GM21367 (cell line): ENCODE results near the gene DNMBP.
"Not testable (repeated sequence)": the region's sequence is repeated elsewhere in the genome, so short reads cannot be mapped to it uniquely, and the experiment has no call there.

Source experiments
- ATAC-seq: cut with Tn5 transposase; IDR thresholded peaks from one replicate; pipeline ENCODE4 v1.9.1; 2021; ENCODE audit not compliant: unreplicated experiment

The DNMBP gene

DNA sequence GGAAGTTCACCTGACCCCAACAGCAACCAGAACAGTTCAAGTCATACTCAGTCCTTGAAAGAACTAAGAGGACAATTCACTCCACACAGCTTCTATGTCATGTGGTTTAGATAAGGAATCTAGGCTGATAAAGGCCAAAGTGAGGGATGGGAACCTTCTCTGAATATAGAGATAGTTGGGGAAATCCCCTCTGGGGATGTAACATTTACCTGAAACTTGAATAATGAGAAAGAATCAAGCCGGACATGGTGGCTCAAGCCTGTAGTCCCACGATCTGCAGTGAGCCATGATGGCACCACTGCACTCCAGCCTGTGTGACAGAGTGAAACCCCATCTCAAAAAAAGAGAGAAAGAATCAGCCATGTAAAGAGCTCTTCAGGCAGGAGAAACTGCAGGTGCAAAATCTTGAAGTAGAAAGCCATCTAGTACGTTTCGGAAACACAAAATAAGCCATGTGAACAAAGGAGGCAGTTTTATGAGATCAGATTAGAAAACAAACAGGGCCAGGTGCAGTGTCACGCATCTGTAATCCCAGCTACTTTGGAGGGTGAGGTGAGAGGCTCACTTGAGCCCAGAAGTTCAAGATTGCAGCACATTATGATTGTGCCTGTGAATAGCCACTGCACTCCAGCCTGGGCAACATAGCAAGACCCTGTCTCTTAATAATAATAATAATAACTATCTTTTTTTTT lies 4.5 kb upstream of the DNMBP start:
- peak; percentile 62 for ATAC-seq

DNA sequence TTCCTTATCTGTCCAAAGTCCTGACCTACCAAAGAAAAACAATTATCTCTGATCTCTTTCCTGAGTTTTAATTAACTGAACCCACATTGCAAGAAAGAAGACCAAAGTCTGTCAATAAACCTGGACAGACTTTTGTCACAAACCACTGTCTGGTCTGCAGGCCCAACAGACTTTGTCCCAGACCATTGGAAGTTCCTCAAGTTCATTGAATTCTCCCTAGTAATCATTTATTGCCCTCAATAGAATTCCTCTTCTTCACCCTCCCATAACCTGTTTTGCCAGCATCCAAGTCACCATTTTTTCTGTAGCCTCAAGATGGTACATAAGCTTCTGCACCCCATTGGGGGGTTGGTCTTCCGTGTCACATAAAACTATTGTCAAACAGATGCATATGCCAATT lies 3.9 kb upstream of the DNMBP start:
- no peak for ATAC-seq

DNA sequence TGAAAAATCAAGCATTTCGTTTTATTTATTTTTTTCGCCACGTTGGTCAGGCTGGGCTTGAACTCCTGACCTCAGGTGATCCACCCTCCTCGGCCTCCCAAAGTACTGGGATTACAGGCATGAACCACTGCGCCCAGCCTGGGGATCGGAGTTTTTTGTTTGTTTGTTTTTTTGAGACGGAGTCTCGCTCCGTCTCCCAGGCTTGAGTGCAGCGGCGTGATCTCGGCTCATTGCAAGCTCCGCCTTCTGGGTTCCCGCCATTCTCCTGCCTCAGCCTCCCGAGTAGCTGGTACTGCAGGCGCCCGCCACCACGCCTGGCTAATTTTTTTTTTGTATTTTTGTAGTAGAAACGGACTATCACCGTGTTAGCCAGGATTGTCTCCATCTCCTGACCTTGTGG lies 2.2 kb upstream of the DNMBP start:
- not testable (repeated sequence) for ATAC-seq

DNA sequence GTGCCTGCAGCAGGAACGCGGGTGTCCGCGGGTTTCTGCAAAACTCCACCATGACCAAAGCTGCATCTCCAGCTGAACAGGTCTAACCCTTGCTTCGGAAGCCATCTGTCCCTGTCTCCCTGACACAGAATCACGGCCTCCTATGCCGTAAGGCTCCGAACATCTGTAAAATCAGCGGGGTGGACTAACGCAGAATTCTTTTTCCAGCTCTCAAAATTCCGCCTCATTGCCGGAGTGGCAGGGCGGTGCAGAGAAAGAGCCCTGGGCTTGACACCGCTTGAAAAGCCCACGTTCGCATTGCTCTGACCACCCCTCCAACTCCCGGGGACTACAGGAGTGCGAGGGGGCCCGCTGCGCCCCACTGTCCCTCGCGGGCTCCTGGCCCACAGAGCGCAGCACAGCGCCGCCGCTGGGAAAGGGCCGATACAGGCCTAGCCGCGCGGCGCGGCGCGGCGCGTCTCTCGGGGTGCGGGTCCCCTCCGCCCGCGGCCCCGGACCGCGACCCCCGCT lies 409 bp downstream of the DNMBP start:
- ATAC-seq: peak; percentile 45

DNA sequence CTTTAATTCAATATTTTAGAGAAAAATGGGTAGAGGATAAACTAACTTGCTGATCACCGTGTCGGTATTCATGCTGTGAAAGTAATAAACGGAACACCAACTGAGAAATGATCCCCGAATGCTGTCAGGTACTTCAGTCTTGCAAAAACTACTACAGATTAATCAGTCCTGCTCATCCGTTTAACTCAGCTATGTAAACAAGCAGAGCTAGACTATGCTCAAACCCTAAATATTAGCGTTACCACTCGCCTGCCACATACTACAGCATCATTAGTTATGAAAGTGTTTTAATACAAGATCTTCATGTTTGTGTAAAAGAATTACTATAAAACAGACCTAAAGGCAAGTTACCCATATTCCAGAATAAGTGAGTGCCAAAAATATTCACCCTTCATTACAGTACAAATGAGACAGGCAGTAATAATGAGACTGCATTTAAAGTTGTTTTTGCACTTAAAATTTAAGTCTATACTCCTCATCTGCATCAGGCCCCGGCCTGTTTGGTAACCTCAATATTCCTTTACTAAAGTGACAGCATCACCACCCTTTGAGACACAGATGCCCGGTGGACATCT lies 952 bp downstream of the DNMBP start:
- no peak for ATAC-seq

DNA sequence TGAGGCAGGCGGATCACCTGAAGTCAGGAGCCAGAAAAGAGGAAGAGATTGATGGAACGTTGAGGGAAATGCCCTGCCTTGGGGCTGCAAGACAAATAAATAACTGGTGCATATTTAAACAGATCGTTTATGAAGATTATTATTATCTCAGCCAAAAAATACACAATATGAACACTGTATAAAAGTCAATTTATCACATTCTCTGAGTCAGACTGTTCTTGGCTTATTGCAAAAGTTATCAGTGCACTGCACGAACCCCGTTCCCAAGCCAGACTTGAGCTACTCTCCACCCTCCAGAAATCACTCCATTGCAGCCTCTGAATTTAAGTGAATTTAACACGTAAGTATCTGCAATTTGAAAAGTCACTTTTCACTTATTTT lies 1.6 kb downstream of the DNMBP start:
- no peak for ATAC-seq

DNA sequence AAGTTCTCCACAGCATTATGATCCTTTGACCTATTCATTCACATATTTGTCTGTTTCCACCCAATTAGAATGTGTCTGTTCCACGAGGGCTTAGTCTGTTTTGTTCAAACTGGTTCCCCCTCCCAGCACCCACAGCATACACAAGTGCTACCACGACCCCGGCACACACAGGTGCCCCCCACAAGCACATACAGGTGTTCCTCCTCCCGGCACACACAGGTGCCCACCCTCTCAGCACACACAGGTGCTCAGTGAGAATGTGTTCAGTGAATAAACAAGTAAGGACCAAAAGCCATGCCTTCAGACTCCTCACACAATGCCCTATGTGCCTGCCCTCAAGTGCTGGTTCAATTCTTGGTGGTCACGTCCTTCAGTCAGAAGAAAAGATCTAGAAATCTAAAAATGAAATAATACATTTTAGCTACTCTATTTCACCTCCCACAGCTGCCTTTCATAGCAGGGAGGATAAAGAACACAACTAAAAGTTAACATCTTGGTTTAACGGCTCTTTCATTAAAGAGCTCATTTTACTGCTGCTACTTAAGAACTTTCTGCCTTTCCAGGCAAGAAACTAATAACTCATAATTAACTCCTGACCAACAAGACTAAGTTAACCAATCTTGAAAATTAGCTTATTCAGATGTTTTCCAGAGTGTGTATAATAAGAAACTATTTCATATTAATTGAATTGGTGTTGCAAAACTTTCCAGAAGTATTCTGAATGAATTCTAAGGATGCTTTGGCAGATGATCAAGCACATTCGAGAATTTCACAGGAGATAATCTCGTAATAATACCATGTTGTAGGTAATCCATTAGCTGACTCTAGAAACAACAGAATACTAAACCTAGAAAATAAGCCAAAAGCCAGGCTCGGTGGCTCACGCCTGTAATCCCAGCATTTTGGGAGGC lies 2.3 kb downstream of the DNMBP start:
- ATAC-seq: no peak

DNA sequence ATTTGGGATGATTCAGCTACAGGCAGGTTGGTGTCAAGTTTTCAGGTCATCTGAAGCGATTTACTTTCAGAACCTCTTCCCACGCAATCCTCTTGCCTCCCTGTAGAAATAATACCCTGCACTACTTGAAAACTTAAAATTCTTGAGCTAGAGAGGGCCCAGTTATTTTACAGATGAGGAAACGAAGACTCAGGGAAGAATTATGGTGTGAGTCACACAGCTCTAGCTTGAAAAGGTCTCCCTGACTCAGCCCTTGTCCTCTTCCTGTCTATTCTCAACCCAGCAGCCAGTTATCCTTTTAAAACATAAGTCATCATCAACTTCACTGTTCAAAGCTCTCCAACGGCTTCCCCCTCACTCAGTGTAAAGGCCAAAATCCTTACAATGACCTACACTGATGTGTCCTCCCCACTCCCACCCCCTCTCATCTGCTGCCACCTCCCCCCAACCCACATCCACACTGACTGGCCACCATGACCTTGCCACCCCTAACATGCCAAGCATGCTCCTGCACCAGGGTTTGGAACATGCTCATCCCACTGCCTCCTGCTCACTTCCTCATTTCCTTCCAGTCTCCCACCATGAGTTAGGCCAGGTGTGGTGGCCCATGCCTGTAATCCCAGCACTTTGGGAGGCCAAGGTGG lies 3.4 kb downstream of the DNMBP start:
- ATAC-seq: no peak

DNA sequence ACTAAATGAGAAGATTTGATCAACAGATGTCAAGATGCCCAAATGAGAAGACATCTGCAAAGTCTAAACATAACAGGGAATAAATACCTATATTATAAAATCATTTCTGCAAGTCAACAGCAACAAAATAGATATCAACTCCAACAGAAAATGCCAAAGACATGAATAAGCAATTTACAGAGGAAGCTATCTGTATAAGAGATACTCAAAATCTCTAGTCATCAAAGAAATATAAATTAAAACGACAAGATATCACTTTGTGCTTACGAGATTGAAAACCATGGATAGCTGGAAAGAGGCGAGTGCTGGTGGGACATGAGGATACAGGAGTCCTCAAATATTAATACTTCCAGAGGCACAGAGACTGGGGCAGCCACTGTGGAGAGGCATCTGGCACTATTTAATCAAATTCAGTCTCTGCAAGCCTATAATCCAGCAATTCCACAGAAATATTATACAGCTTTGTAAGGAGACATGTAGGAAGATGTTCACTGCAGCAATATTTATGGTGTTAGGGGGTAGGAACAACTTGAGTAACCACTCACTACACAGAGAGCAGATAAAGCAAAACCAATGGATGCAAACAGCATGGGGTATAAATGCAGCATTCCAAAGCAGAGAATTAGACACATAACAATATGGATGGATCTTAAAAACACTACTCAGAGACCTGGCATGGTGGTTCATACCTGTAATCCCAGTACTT lies 4.8 kb downstream of the DNMBP start:
- ATAC-seq: no peak

DNA sequence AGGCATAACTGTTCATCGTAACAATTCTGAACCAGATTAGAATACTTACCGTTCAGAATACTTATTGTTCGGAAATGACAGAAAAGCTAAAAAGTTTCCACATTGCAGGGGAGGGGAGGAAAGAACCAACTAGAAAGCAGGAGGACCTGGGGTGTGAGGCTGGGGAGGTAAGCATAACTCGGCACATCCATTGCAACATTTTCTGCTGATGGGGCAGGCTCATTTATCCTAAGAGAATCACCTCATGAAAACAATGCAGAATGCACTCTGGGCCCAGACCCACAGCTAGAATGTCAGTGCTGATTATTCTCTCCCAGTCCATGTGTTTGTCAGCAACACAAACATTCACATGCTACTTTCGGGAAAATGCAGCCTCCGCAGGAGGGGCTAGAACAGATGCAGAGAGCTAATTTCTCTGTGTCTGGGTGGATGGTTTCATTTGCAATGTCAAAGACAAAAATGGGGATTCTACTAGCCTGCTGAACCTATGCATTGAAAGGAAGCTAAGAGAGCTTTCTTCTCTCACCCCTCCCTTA lies 9.6 kb downstream of the DNMBP start:
- ATAC-seq: no peak

DNA sequence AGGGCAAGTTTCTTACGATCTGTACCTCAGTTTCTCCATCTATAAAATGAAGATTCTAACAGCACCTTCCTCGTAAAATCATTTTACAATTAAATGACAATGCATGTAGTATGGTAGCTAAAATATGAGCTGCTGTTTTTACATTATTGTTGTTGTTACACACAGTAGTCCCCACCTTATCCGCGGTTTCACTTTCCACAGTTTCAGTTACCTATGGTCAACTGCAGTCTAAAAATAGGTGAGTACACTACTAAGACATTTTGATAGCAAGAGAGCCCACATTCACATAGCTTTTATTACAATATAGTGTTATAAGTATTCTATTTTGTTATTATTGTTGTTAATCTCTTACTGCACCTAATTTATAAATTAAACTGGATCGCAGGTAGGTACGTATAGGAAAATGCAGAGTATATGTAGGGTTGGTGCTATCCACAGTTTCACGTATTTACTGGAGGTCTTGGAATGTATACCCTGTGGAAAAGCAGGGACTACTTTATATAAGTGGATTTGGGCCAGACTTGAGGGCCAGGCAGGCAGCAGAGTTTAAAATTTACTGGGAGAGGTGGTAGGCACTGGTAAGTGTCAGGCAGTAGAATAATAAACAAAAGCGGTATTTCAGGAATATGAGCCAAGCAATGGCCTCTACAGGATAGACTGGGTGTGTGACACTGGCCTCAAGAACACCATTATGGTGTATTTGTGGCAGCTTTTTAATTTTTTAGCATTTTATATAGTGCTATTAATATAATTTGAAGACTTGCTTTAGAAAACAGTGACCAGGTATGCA lies 10.2 kb downstream of the DNMBP start:
- no peak for ATAC-seq

DNA sequence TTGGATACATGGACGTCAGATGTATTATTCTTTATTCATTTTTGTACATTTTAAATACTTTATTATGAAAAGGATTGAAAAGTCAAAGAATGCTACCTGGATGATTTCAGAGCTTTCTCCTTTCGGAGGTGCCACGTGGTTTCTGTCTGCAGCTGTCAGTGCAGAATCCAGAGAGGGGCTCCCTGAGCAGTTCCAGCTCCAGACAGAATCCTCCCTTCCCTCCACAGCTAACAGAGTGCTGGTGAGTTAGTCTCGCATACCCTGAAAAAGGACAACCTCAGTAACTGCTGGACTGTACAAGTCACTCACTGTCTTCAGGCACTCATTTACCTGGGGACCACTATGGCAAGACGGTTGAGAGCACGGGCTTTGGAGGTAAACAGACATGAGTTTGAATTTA lies 10.9 kb downstream of the DNMBP start:
- ATAC-seq: no peak

DNA sequence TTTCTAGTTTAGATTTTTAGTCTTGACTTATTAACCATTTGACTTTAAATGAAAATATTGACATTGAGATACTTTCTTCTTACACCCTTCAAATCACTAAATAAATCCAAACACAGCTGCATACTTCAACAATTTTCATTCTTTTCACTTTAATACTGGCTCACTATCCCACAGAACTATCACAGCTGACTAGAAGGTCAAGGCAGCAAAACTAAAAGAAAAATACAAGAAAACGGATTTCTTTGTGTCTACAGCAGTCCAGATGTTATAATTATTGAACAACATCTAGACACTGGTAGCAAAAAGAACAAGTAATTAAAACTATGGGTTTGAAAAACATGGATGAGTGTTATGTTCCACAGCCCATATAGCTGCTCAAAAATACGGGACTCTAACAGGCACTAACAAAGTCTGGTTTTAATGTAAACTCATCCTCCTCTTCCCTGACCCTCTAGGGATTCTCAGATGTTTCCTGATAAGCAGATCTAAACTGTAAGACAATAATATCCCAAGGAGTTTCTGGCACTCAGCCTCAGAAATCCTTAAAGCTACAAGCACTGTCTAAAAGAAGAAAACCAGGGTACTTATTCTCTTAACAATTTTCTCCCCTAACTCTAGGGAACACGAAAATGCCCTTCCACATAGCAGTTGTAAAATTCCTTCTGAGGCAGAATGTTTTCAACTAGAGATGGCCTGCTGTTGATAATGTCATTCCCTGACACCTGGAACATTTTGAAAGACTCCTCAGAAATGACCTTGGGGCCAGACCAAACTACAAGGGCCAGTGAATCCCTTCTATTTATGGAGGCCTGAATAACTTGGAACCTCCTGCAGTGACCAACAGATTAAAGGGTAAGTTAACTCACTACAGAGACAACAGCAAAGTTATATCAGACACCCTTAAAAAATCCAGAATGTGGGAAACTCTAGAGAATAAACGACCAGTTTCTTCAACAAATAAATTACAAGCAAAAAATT lies 12.8 kb downstream of the DNMBP start:
- ATAC-seq: no peak

DNA sequence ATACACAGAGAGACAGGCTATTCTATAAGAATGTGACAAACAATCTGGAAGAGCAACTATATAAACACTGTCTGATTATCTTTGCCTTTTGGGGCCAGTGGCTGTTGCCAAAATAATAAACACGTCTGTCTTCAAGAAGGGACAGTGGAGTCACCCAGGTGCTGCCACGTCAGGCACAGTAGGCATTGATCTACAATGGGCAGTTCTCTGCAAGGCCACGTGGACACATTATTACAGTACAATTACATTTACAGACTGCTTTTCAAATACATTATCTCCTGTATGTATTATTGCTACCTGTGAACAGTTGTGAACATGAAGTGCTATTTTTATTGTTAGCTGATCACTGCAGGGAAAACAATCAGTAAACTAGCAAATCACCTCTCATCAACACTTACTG lies 14.0 kb downstream of the DNMBP start:
- no peak for ATAC-seq

DNA sequence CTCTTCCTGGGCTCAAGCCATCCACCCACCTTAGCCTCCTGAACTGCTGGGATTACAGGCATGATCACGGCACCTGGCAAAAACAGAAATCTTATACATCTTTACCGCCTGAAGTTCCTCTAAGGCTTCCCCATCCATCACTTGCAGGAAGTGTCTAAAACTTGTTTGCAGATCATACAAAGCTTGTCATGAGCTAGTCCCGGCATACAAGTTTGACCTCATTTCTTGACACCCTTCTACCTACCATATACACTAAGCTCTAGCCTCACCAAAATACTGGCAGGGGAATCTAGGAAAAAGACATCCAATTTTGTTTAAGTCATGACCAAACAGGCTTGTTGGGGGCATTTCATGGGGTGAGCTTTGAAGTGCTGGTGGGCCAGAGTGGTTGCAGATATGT lies 14.5 kb downstream of the DNMBP start:
- no peak for ATAC-seq

DNA sequence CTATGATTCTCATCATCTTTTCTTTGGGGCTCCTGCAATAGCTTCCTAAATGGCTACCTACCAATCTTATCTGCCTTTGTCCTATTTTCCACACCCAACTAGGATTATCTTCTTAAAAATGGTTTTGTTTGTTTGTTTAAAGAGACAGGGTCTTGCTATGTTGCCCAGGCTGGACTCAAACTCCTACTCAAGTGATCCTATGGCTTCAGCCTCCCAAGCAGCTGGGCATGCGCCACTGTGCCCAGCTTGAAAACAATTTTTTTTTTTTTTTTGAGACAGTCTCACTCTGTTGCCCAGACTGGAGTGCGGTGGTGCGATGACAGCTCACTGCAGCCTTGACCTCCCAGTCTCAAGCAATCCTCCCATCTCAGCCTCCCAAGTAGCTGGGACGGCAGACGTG lies 14.9 kb downstream of the DNMBP start:
- no peak for ATAC-seq

DNA sequence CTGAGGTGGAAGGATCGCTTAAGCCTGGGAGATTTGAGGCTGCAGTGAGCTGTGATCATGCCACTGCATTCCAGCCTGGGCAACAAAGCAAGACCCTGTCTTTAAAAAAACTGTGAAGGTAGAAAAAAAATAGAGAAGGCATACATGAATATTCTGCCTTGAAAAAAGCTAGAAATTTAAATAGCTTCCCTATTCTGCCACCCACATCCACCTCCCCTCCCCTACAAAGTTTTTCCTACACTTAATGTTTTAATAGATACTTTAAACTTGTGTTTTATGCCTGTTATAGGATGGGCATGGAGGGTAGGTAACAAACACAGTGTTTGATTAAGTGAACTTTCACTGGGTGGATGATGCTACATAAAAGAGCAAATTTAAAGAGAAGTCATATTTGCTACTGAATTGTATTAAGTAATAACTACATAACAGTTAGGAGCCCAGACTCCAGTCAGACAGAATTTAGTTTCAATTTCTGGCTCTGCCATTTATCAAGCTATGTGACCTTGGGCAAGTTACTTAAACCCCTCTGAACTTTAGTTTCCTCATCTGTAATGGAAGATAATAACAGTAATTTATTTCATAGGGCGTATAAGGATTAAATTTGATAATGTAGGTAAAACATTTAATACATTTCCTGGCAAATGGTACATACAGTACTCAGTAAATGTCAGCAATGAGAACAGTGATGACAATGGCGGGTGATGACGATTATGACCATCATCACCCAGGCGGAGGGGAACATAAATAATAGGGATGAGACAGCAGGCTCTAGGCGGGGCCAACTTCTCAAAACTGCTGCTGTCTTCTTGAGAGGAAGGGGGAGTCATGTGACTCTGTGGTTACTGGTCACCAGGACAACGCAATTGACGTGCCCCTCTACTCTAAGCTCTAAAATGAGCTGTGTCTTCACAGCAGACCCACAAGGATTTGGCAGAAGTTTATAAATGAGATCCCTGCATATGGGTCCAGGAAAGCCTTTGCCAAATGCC lies 15.8 kb downstream of the DNMBP start:
- peak; percentile 83 for ATAC-seq
